ENCODE results near the gene RS1. TPM values are rescaled to one million over a fixed set of nuclear protein-coding genes. Genes with fewer than 3 reads are reported as not detected.

RS1 gene
- total and polyA plus RNA-seq, 9 donors = not detected

DNA sequence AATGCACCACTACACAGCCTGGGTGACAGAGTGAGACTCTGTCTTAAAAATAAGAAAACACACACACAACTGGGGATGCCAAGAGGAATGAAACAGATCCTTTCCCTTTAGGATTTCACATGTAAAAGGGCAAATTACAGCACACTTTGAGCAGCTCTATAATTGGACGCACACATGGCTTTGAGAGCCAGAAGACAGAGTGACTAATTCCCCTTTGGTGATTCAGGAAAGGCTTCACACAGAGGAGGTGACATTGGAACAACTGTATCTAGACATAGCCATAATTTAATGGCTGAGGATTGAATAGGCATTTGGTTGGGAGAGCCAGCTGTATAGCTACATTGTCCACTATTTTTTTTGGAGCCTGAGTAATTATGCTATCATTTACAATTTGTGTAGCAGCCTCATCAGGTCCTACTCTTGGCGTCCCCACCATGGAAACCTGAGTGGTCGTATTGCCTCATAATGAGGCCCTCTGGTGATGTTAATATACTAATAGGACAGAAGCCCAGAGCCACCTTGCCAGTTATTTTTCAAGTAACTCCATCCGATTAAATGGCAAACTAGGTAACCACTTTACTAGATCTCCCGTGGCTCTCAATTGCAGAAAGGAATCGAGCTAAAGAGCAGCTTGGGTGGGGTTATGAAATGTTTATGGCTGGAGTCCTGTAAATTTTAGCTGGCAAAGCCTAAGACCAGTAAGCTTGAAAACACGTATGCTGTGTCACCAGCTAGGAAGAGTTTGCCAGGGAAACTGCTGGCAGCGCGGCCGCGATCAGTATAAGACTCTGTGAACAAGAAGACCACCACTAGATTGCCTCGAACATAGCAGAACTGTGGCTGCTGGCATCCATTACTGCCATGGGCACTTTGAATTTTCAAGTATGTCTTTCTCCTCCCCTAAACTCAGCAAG is 27.1 kb upstream of the RS1 start:
- TF ChIP-seq POLR2A (IDR thresholded peaks at IDR 0.05) (no peak), EP300 (IDR thresholded peaks at IDR 0.05) (no peak)
- TF ChIP-seq, protein P1, sequence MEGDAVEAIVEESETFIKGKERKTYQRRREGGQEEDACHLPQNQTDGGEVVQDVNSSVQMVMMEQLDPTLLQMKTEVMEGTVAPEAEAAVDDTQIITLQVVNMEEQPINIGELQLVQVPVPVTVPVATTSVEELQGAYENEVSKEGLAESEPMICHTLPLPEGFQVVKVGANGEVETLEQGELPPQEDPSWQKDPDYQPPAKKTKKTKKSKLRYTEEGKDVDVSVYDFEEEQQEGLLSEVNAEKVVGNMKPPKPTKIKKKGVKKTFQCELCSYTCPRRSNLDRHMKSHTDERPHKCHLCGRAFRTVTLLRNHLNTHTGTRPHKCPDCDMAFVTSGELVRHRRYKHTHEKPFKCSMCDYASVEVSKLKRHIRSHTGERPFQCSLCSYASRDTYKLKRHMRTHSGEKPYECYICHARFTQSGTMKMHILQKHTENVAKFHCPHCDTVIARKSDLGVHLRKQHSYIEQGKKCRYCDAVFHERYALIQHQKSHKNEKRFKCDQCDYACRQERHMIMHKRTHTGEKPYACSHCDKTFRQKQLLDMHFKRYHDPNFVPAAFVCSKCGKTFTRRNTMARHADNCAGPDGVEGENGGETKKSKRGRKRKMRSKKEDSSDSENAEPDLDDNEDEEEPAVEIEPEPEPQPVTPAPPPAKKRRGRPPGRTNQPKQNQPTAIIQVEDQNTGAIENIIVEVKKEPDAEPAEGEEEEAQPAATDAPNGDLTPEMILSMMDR (IDR thresholded peaks at IDR 0.05) = no peak
- no peak overlapping the region for H3K4me3 ChIP-seq
- no peak overlapping the region for H3K27ac ChIP-seq
- no peaks in the 10 kb centered on the region for H3K27me3 ChIP-seq
- intact Hi-C loops (cut with DNase I) = no loop called here
- H3K36me3 ChIP-seq = no peaks in the 10 kb centered on the region
- 78 to 82% (median 78%) methylated on average over 12 of the region's 12 CpGs for WGBS, 3 donors
- DNase-seq = no peak
- H3K4me1 ChIP-seq (ENCODE audit: insufficient read depth) = no peaks in the 10 kb centered on the region
- no peaks in the 10 kb centered on the region for H3K9me3 ChIP-seq

DNA sequence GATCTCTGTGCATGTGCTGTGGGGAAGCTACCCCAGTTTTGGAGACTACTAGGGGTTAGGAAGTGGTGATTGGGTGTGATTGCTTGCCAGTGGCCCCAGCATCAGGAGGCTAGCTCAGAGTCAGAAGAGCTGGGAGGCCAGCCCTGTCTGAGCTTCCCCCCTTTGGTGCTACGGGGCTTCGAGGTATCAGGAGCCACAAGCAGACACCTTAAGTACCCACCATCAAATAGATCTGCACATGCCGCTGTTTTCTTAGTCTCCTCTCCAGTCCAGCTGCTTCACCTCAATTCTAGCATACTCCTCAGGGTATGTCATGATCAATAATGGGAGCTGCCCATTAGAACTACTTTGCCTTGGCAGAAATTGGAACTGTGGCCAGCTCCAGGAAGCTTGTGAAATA is 24.7 kb upstream of the RS1 start:
- H3K36me3 ChIP-seq = no peaks in the 10 kb centered on the region
- no peak overlapping the region for H3K27ac ChIP-seq
- TF ChIP-seq EP300 (IDR thresholded peaks at IDR 0.05) (no peak), POLR2A (IDR thresholded peaks at IDR 0.05) (no peak)
- TF ChIP-seq, protein P1 (IDR thresholded peaks at IDR 0.05) = no peak
- H3K4me3 ChIP-seq = no peak overlapping the region
- intact Hi-C loops (cut with DNase I) = no loop called here
- WGBS, 3 donors = 73 to 84% (median 80%) methylated on average over 3 of the region's 3 CpGs
- no peaks in the 10 kb centered on the region for H3K4me1 ChIP-seq (ENCODE audit: insufficient read depth)
- H3K9me3 ChIP-seq = no peaks in the 10 kb centered on the region
- H3K27me3 ChIP-seq = no peaks in the 10 kb centered on the region
- DNase-seq = no peak

DNA sequence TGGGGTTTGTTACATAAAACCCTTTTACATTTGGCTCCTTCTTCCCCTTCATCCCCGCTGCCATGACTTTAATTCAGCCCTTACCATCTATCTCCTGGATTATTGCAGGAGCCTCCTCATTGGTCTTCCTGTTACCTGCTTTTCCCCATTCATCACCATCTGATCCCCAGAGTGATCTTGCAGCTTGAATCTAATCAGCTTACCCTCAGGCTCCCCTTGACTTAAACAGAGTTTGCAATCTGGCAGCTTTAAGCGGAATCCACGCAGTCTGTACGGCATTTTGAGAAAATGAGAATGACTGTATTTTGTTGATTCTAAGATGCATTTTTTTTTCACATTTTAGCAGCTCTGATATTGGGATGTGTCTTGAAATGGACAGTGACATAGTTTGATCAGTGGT is 20.6 kb upstream of the RS1 start:
- TF ChIP-seq, protein P1 (IDR thresholded peaks at IDR 0.05) = no peak
- no peak for TF ChIP-seq EP300 (IDR thresholded peaks at IDR 0.05)
- no peak for TF ChIP-seq POLR2A (IDR thresholded peaks at IDR 0.05)
- DNase-seq = no peak
- H3K27me3 ChIP-seq = no peaks in the 10 kb centered on the region
- WGBS, 3 donors = 81 to 91% (median 85%) methylated on average over 4 of the region's 4 CpGs
- no peaks in the 10 kb centered on the region for H3K9me3 ChIP-seq
- H3K36me3 ChIP-seq = no peaks in the 10 kb centered on the region
- H3K4me1 ChIP-seq (ENCODE audit: insufficient read depth) = no peaks in the 10 kb centered on the region
- no peak overlapping the region for H3K4me3 ChIP-seq
- intact Hi-C loops (cut with DNase I) = no loop called here
- H3K27ac ChIP-seq = no peak overlapping the region

DNA sequence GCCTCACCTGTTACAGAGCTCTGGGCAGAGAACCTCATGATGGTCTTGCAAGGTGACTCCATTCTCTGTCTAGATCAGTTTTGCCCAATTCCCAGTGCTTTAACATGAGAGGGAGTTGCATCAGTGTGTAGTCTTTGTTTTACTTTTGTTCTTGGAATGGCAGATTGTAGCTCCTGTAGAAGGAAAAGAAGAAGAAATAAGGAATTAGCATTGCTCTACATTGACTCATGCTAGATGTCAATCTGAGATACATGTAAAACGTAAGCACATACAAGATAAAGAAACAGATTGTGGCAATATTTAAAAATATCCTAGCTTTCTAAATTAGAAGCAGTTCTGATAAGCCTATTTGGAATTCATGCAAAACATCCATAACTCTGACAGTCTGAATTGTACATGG is 19.5 kb upstream of the RS1 start:
- TF ChIP-seq POLR2A (IDR thresholded peaks at IDR 0.05) (no peak), EP300 (IDR thresholded peaks at IDR 0.05) (no peak)
- TF ChIP-seq, protein P1 (IDR thresholded peaks at IDR 0.05) = no peak
- no peak for DNase-seq
- Histone ChIP-seq H3K4me1 (ENCODE audit: insufficient read depth) (no peaks in the 10 kb centered on the region), H3K27me3 (no peaks in the 10 kb centered on the region), H3K27ac (no peak overlapping the region), H3K4me3 (no peak overlapping the region), H3K9me3 (no peaks in the 10 kb centered on the region), H3K36me3 (no peaks in the 10 kb centered on the region)
- intact Hi-C loops (cut with DNase I) = no loop called here
- 31 to 45% (median 40%) methylated on average over 1 of the region's 1 CpG for WGBS, 3 donors

Data from ovary (tissue), 9 donors.